Fibroblast of villous mesenchyme (primary cell): ENCODE results near the gene PCDHA10. TPM values are rescaled to one million over a fixed set of nuclear protein-coding genes. Genes with fewer than 3 reads are reported as not detected.
"Not testable (repeated sequence)": the region's sequence is repeated elsewhere in the genome, so short reads cannot be mapped to it uniquely, and the experiment has no call there.

Source experiments
- DNase-seq: peaks from one replicate; pipeline ENCODE4 v3.0.0-alpha.2; 2010; ENCODE audit warnings: low read depth
- H3K4me3 ChIP-seq: 2 replicates; pipeline ENCODE4 v1.5.1; 2011; ENCODE audit warnings: low read depth, mild to moderate bottlenecking, low read length
- CTCF ChIP-seq: IDR thresholded peaks from 2 replicates; pipeline ENCODE4 v1.5.1; 2012; ENCODE audit warnings: low read depth, mild to moderate bottlenecking, low read length; ENCODE audit not compliant: insufficient read depth
- total RNA-seq: library from RNA; depleted of rRNA; stranded (reverse); fragments of >200 nt; gene quantifications from 2 replicates; pipeline ENCODE4 v1.2.3, GENCODE V29; 2012

Gene PCDHA10
- total RNA-seq, 1 donor: under 0.01 TPM

GRCh38 chr5:140822281-140822629 lies 33.4 kb upstream of the PCDHA10 start:
- TF ChIP-seq CTCF: no peak
- H3K4me3 ChIP-seq: no peak overlapping the region
- no peak for DNase-seq

GRCh38 chr5:140822969-140823368 lies 32.7 kb upstream of the PCDHA10 start:
- DNase-seq, H3K4me3 ChIP-seq: not testable (repeated sequence)

GRCh38 chr5:140823475-140823874 lies 32.2 kb upstream of the PCDHA10 start:
- no peak for TF ChIP-seq CTCF
- DNase-seq: no peak
- no peak overlapping the region for H3K4me3 ChIP-seq

- no peak for DNase-seq
- TF ChIP-seq CTCF: peak; percentile 24
- H3K4me3 ChIP-seq: no peak within 1 kb of the TSS
Measured at GRCh38 chr5:140827704-140828361, 27.9 kb upstream of the PCDHA10 start, which contains the start of gene PCDHA6. Gene PCDHA6 (plus strand): TSS chr5:140827960. CDS start chr5:140828092, 132 bp downstream.

- H3K4me3 ChIP-seq: no peak overlapping the region
- no peak for TF ChIP-seq CTCF
- no peak for DNase-seq
Measured at GRCh38 chr5:140828362-140828737, 27.3 kb upstream of the PCDHA10 start.

- DNase-seq, H3K4me3 ChIP-seq: not testable (repeated sequence)
Measured at GRCh38 chr5:140829511-140830501, 25.9 kb upstream of the PCDHA10 start.

- peak; percentile 18 for DNase-seq
- TF ChIP-seq CTCF: no peak
- H3K4me3 ChIP-seq: peak within 1 kb of the TSS; percentile 33
Measured at GRCh38 chr5:140833993-140834392, 21.7 kb upstream of the PCDHA10 start, which contains the start of gene PCDHA7. Gene PCDHA7 (plus strand): TSS chr5:140834269. CDS start chr5:140834384, 115 bp downstream.

- H3K4me3 ChIP-seq: peak overlapping the region; percentile 33
- not testable (repeated sequence) for DNase-seq
Measured at GRCh38 chr5:140834439-140835008, 21.2 kb upstream of the PCDHA10 start.
